ENCODE data around the gene TMEM123. TPM values are rescaled to one million over a fixed set of nuclear protein-coding genes. Genes with fewer than 3 reads are reported as not detected.
A peak's percentile ranks its signal among the peaks of the same experiment; 100 is the strongest.

TMEM123 gene
- polyA plus RNA-seq, 3 donors: 68.7 to 368 (median 263) TPM

GRCh38 chr11:102360681-102361080 lies 91.9 kb downstream of the TMEM123 start:
- Histone ChIP-seq H3K36me3 (replicated peaks in 1 of 2; ENCODE audit: control insufficient read depth in 1 of 2, insufficient read depth in 2 of 2, low read length in 2 of 2) (peaks cover 64 to 93% of the 10 kb centered on the region in 2 donors), H3K4me3 (replicated peaks in 1 of 3; ENCODE audit: low read depth in 2 of 3, low read length in 3 of 3) (no peak overlapping the region), H3K27me3 (ENCODE audit: control insufficient read depth in 2 of 2, insufficient read depth in 2 of 2, low read length in 2 of 2) (no peaks in the 10 kb centered on the region), H3K4me1 (ENCODE audit: control insufficient read depth in 1 of 2, insufficient read depth in 2 of 2, low read length in 2 of 2) (no peaks in the 10 kb centered on the region), H3K27ac (ENCODE audit: low read depth in 1 of 2, low read length in 2 of 2) (no peak overlapping the region), H3K9ac (ENCODE audit: insufficient read depth, low read length, poor library complexity, severe bottlenecking) (no peak overlapping the region), H2AFZ (ENCODE audit: insufficient read depth, low read depth, low read length, poor library complexity, severe bottlenecking) (no peak overlapping the region), H3K79me2 (ENCODE audit: insufficient read depth, low read length) (peaks cover 21% of the 10 kb centered on the region), H3K9me3 (replicated peaks in 1 of 2; ENCODE audit: control insufficient read depth in 1 of 2, insufficient read depth in 1 of 2, low read length in 2 of 2) (no peaks in the 10 kb centered on the region), H3K4me2 (replicated peaks; ENCODE audit: extremely low read depth, low read length, poor library complexity, severe bottlenecking) (no peak overlapping the region), H4K20me1 (ENCODE audit: insufficient read depth, low read length) (peaks cover 49% of the 10 kb centered on the region)
- DNase-seq: no peak
- no peak overlapping the region for H3K4me3 Mint-ChIP-seq
- peak overlapping the region in 1 of 7 donors; percentile 8 for H3K27ac Mint-ChIP-seq
- peaks cover 0 to 5% (median 0%) of the 10 kb centered on the region in 7 donors for H3K9me3 Mint-ChIP-seq
- H3K36me3 Mint-ChIP-seq: peaks cover 70 to 85% of the 10 kb centered on the region in 2 donors
- 100% methylated on average over 1 of the region's 3 CpGs for WGBS (ENCODE audit: insufficient coverage)
- intact Hi-C loops (cut with micrococcal nuclease): no loop called here
- TF ChIP-seq CTCF (IDR thresholded peaks at IDR 0.05): no peak
- H3K27me3 Mint-ChIP-seq (ENCODE audit: low read depth in 3 of 3): no peaks in the 10 kb centered on the region
- H3K4me1 Mint-ChIP-seq: peaks cover 7% of the 10 kb centered on the region

DNA sequence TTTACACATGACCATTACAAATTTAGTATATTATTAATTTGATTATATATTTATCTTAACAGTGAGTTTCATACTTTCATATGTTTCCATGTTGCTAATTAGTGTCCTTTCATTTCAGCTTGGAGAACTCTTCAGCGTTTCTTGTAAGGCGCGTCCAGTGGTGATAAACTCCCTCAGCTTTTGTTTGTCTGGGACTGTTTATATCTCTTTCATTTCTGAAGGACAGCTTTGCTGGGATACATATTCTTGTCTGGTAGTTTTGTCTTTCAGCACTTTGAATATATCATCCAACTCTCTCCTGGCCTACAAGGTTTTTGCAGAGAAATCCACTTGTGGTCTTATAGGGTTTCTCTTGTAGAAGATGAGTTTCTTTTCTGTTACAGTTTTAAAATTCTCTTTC lies 93.2 kb downstream of the TMEM123 start:
- no peak overlapping the region for H2AFZ ChIP-seq (ENCODE audit: insufficient read depth, low read depth, low read length, poor library complexity, severe bottlenecking)
- no peak overlapping the region for H3K4me3 ChIP-seq (replicated peaks in 1 of 3; ENCODE audit: low read depth in 2 of 3, low read length in 3 of 3)
- no peaks in the 10 kb centered on the region for H3K27me3 Mint-ChIP-seq (ENCODE audit: low read depth in 3 of 3)
- H3K4me1 ChIP-seq (ENCODE audit: control insufficient read depth in 1 of 2, insufficient read depth in 2 of 2, low read length in 2 of 2): no peaks in the 10 kb centered on the region
- H3K9me3 ChIP-seq (replicated peaks in 1 of 2; ENCODE audit: control insufficient read depth in 1 of 2, insufficient read depth in 1 of 2, low read length in 2 of 2): no peaks in the 10 kb centered on the region
- no peak overlapping the region for H3K27ac ChIP-seq (ENCODE audit: low read depth in 1 of 2, low read length in 2 of 2)
- H3K27me3 ChIP-seq (ENCODE audit: control insufficient read depth in 2 of 2, insufficient read depth in 2 of 2, low read length in 2 of 2): no peaks in the 10 kb centered on the region
- no peak overlapping the region for H3K4me3 Mint-ChIP-seq
- peaks cover 0 to 6% (median 0%) of the 10 kb centered on the region in 7 donors for H3K9me3 Mint-ChIP-seq
- DNase-seq: no peak
- no peak overlapping the region for H3K4me2 ChIP-seq (replicated peaks; ENCODE audit: extremely low read depth, low read length, poor library complexity, severe bottlenecking)
- intact Hi-C loops (cut with micrococcal nuclease): no loop called here
- WGBS (ENCODE audit: insufficient coverage): no CpG with 5 or more reads among the region's 3 CpGs
- peaks cover 51 to 87% of the 10 kb centered on the region in 2 donors for H3K36me3 ChIP-seq (replicated peaks in 1 of 2; ENCODE audit: control insufficient read depth in 1 of 2, insufficient read depth in 2 of 2, low read length in 2 of 2)
- peaks cover 64 to 81% of the 10 kb centered on the region in 2 donors for H3K36me3 Mint-ChIP-seq
- no peak overlapping the region for H3K27ac Mint-ChIP-seq
- TF ChIP-seq CTCF (IDR thresholded peaks at IDR 0.05): no peak
- peaks cover 10% of the 10 kb centered on the region for H3K4me1 Mint-ChIP-seq
- peaks cover 23% of the 10 kb centered on the region for H3K79me2 ChIP-seq (ENCODE audit: insufficient read depth, low read length)
- peaks cover 56% of the 10 kb centered on the region for H4K20me1 ChIP-seq (ENCODE audit: insufficient read depth, low read length)
- H3K9ac ChIP-seq (ENCODE audit: insufficient read depth, low read length, poor library complexity, severe bottlenecking): no peak overlapping the region

All from CD14-positive monocyte (primary cell).